ENCODE data around the gene ANKRD39. TPM values are rescaled to one million over a fixed set of nuclear protein-coding genes. Genes with fewer than 3 reads are reported as not detected.

The ANKRD39 gene
- total RNA-seq, 1 experiment from 2014 or later = 24.4 TPM

DNA sequence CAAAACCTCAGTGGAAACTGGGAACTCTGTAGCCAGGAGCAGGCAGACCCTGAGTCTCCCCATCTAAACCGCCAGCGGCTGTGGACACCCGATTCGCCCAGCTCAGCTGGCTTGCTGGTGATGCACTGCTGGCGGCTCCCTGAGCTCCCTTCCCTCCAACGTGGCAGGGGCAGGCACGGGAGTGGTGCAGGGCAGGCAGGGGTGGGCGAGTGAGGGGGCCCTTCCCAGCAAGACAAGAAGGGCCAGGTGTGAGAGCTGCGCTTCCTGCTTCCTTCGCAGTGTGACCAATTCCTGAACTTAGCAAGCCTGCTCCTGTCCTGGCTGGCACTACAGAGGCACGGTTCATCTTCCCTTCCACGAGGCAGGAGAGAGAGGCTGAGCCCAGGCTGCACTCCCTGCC is 24.4 kb upstream of the ANKRD39 start:
- no peak overlapping the region for H3K27ac ChIP-seq (ENCODE audit: low read length)
- ATAC-seq (no peak), DNase-seq (ENCODE audit: low read depth, low spot score) (no peak)
- no peaks in the 10 kb centered on the region for H3K9me3 ChIP-seq (ENCODE audit: control insufficient read depth, insufficient read depth, low read depth, low read length)
- no peak overlapping the region for H3K4me3 ChIP-seq (ENCODE audit: low read depth in 2 of 2, low read length in 2 of 2)
- no peaks in the 10 kb centered on the region for H3K27me3 ChIP-seq (ENCODE audit: control insufficient read depth, insufficient read depth, low read length)
- H3K36me3 ChIP-seq (ENCODE audit: control insufficient read depth, insufficient read depth, low read length) = no peaks in the 10 kb centered on the region
- intact Hi-C loops (cut with micrococcal nuclease; ENCODE audit: unreplicated experiment) = no loop called here
- no peaks in the 10 kb centered on the region for H3K4me1 ChIP-seq (ENCODE audit: control insufficient read depth, insufficient read depth, low read length)
- POLR2A ChIA-PET = no interaction called here
- in situ Hi-C loops (cut with HindIII; ENCODE audit: low pct_unique_long_range_greater_than_20kb, low sequenced_read_pairs) = no loop called here
- CTCF ChIA-PET = no interaction called here
- TF ChIP-seq, protein P1, sequence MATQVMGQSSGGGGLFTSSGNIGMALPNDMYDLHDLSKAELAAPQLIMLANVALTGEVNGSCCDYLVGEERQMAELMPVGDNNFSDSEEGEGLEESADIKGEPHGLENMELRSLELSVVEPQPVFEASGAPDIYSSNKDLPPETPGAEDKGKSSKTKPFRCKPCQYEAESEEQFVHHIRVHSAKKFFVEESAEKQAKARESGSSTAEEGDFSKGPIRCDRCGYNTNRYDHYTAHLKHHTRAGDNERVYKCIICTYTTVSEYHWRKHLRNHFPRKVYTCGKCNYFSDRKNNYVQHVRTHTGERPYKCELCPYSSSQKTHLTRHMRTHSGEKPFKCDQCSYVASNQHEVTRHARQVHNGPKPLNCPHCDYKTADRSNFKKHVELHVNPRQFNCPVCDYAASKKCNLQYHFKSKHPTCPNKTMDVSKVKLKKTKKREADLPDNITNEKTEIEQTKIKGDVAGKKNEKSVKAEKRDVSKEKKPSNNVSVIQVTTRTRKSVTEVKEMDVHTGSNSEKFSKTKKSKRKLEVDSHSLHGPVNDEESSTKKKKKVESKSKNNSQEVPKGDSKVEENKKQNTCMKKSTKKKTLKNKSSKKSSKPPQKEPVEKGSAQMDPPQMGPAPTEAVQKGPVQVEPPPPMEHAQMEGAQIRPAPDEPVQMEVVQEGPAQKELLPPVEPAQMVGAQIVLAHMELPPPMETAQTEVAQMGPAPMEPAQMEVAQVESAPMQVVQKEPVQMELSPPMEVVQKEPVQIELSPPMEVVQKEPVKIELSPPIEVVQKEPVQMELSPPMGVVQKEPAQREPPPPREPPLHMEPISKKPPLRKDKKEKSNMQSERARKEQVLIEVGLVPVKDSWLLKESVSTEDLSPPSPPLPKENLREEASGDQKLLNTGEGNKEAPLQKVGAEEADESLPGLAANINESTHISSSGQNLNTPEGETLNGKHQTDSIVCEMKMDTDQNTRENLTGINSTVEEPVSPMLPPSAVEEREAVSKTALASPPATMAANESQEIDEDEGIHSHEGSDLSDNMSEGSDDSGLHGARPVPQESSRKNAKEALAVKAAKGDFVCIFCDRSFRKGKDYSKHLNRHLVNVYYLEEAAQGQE (IDR thresholded peaks at IDR 0.05; ENCODE audit: insufficient read depth in 1 of 2, low read depth in 2 of 2, low read length in 1 of 2) = no peak
- no peak for TF ChIP-seq SIN3A (IDR thresholded peaks at IDR 0.05; ENCODE audit: borderline replicate concordance, insufficient read depth, low read depth, low read length)
- TF ChIP-seq, protein P2, sequence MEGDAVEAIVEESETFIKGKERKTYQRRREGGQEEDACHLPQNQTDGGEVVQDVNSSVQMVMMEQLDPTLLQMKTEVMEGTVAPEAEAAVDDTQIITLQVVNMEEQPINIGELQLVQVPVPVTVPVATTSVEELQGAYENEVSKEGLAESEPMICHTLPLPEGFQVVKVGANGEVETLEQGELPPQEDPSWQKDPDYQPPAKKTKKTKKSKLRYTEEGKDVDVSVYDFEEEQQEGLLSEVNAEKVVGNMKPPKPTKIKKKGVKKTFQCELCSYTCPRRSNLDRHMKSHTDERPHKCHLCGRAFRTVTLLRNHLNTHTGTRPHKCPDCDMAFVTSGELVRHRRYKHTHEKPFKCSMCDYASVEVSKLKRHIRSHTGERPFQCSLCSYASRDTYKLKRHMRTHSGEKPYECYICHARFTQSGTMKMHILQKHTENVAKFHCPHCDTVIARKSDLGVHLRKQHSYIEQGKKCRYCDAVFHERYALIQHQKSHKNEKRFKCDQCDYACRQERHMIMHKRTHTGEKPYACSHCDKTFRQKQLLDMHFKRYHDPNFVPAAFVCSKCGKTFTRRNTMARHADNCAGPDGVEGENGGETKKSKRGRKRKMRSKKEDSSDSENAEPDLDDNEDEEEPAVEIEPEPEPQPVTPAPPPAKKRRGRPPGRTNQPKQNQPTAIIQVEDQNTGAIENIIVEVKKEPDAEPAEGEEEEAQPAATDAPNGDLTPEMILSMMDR (IDR thresholded peaks at IDR 0.05) = no peak
- no peak for TF ChIP-seq POLR2AphosphoS5 (IDR thresholded peaks at IDR 0.05; ENCODE audit: low read depth, low read length)
- TF ChIP-seq TCF7L2 (IDR thresholded peaks at IDR 0.05; ENCODE audit: low read depth, low read length) = no peak
- no TSS peak for BruUV-seq (replicated peaks)

DNA sequence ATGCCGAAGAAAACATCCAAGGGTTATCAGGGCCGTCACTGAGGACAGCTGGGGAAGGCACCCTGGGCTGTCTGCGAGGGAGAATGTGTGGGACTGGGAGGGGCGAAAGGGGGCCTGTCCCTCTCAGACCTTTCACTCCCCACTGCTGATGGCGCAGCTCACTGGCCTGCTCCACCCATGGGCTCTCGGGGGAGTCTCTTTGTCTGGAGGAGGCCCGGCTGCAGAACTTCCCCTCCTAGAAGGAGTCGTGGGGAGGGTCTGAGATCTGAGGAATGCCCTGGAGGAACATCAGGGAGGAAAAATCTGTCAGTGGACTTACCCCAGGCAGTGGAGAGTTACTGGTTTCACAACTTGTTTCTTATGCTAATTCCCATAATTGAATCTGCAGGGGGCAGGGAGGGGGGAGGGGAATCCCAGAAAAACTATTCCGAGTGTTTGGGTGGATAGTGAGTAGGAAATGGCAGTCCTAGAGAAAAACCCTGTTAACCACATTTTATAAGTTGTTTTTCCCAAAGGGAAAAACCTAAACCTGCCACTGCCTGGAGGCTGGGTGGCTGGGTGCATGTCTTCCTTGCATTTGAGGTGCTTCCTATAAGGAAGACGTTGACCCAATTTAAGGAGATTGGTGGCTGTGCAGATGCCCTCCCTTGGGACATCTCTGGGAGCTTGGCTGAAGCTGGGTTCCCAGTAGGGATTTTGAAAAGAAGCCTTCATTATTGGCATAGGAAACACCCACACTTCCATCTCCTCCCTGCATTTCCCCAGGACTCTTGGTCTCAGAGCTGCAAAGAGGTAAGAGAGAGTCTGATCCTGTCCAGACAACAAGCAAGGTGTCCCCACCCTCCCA is 23.8 kb upstream of the ANKRD39 start:
- CTCF ChIA-PET = no interaction called here
- no TSS peak for BruUV-seq (replicated peaks)
- intact Hi-C loops (cut with micrococcal nuclease; ENCODE audit: unreplicated experiment) (no loop called here), in situ Hi-C loops (cut with HindIII; ENCODE audit: low pct_unique_long_range_greater_than_20kb, low sequenced_read_pairs) (no loop called here)
- Histone ChIP-seq H3K27ac (ENCODE audit: low read length) (no peak overlapping the region), H3K36me3 (ENCODE audit: control insufficient read depth, insufficient read depth, low read length) (no peaks in the 10 kb centered on the region), H3K4me3 (ENCODE audit: low read depth in 2 of 2, low read length in 2 of 2) (no peak overlapping the region), H3K27me3 (ENCODE audit: control insufficient read depth, insufficient read depth, low read length) (no peaks in the 10 kb centered on the region), H3K4me1 (ENCODE audit: control insufficient read depth, insufficient read depth, low read length) (no peaks in the 10 kb centered on the region), H3K9me3 (ENCODE audit: control insufficient read depth, insufficient read depth, low read depth, low read length) (no peaks in the 10 kb centered on the region)
- TF ChIP-seq SIN3A (IDR thresholded peaks at IDR 0.05; ENCODE audit: borderline replicate concordance, insufficient read depth, low read depth, low read length) = no peak
- TF ChIP-seq TCF7L2 (IDR thresholded peaks at IDR 0.05; ENCODE audit: low read depth, low read length) = no peak
- DNase-seq (ENCODE audit: low read depth, low spot score) (no peak), ATAC-seq (no peak)
- POLR2A ChIA-PET = interaction anchor here (0.6 kb wide), 1 partner anchor 24 kb away, joined by 29 read pairs; the partner anchor contains the start of gene ANKRD39

DNA sequence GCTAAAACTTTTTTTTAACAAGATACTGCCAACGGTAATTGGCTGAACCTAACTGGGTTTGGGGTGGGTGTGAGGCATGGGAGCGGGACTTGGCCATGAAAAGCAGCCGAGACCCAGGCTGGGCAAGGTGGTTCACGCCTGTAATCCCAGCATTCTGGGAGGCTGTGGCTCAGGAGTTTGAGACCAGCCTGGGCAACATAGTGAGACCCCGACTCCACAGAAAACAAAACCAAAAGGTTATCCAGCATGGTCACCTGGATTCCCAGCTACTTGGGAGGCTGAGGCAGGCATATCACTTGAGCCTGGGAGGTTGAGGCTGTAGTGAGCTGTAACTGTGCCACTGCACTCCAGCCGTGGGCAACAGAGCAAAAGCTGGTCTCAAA is 23.1 kb upstream of the ANKRD39 start:
- Histone ChIP-seq H3K27me3 (ENCODE audit: control insufficient read depth, insufficient read depth, low read length) (no peaks in the 10 kb centered on the region), H3K27ac (ENCODE audit: low read length) (no peak overlapping the region), H3K9me3 (ENCODE audit: control insufficient read depth, insufficient read depth, low read depth, low read length) (no peaks in the 10 kb centered on the region), H3K4me3 (ENCODE audit: low read depth in 2 of 2, low read length in 2 of 2) (no peak overlapping the region), H3K4me1 (ENCODE audit: control insufficient read depth, insufficient read depth, low read length) (no peaks in the 10 kb centered on the region), H3K36me3 (ENCODE audit: control insufficient read depth, insufficient read depth, low read length) (no peaks in the 10 kb centered on the region)
- BruUV-seq (replicated peaks) = no TSS peak
- DNase-seq (ENCODE audit: low read depth, low spot score) (no peak), ATAC-seq (no peak)
- ChIA-PET CTCF (no interaction called here), POLR2A (interaction anchor here (0.6 kb wide), 1 partner anchor 23 kb away, joined by 29 read pairs; the partner anchor contains the start of gene ANKRD39)
- intact Hi-C loops (cut with micrococcal nuclease; ENCODE audit: unreplicated experiment) (no loop called here), in situ Hi-C loops (cut with HindIII; ENCODE audit: low pct_unique_long_range_greater_than_20kb, low sequenced_read_pairs) (no loop called here)
- TF ChIP-seq, protein P2 (IDR thresholded peaks at IDR 0.05) = no peak
- TF ChIP-seq, protein P1 (IDR thresholded peaks at IDR 0.05; ENCODE audit: insufficient read depth in 1 of 2, low read depth in 2 of 2, low read length in 1 of 2) = no peak
- no peak for TF ChIP-seq TCF7L2 (IDR thresholded peaks at IDR 0.05; ENCODE audit: low read depth, low read length)
